ENCODE data around the gene PRPS2.

GRCh38 chrX:12820737-12821136, 29.5 kb downstream of the PRPS2 start:
- TF ChIP-seq, protein P1, sequence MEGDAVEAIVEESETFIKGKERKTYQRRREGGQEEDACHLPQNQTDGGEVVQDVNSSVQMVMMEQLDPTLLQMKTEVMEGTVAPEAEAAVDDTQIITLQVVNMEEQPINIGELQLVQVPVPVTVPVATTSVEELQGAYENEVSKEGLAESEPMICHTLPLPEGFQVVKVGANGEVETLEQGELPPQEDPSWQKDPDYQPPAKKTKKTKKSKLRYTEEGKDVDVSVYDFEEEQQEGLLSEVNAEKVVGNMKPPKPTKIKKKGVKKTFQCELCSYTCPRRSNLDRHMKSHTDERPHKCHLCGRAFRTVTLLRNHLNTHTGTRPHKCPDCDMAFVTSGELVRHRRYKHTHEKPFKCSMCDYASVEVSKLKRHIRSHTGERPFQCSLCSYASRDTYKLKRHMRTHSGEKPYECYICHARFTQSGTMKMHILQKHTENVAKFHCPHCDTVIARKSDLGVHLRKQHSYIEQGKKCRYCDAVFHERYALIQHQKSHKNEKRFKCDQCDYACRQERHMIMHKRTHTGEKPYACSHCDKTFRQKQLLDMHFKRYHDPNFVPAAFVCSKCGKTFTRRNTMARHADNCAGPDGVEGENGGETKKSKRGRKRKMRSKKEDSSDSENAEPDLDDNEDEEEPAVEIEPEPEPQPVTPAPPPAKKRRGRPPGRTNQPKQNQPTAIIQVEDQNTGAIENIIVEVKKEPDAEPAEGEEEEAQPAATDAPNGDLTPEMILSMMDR (IDR thresholded peaks at IDR 0.05 in 8 of 11, conservative IDR thresholded peaks at IDR 0.05 in 3 of 11): no peak
- TF ChIP-seq POLR2A (IDR thresholded peaks at IDR 0.05): no peak
